LoVo (cell line): ENCODE data around the gene PEDS1.
A peak's percentile ranks its signal among the peaks of the same experiment; 100 is the strongest.
"Not testable (repeated sequence)": the region's sequence is repeated elsewhere in the genome, so short reads cannot be mapped to it uniquely, and the experiment has no call there.

Source experiments
- DNase-seq: peaks from one replicate; pipeline ENCODE4 v3.0.0-alpha.2; 2016; ENCODE audit warnings: low spot score

PEDS1 gene

DNA sequence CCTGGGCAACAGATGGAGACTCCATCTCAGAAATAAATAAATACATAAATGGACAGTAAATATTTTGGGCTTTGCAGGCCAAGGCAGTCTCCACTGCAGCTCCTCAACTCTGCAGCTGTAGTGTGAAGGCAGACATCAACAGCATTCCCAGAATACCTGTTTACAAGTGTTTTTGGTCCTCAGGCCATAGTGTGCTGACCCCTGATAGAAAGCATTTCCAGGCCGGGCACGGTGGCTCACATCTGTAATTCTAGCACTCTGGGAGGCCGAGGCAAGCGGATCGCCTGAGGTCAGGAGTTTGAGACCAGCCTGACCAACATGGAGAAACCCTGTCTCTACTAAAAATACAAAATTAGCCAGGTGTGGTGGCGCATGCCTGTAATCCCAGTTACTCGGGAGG lies 18.4 kb downstream of the PEDS1 start:
- not testable (repeated sequence) for DNase-seq

DNA sequence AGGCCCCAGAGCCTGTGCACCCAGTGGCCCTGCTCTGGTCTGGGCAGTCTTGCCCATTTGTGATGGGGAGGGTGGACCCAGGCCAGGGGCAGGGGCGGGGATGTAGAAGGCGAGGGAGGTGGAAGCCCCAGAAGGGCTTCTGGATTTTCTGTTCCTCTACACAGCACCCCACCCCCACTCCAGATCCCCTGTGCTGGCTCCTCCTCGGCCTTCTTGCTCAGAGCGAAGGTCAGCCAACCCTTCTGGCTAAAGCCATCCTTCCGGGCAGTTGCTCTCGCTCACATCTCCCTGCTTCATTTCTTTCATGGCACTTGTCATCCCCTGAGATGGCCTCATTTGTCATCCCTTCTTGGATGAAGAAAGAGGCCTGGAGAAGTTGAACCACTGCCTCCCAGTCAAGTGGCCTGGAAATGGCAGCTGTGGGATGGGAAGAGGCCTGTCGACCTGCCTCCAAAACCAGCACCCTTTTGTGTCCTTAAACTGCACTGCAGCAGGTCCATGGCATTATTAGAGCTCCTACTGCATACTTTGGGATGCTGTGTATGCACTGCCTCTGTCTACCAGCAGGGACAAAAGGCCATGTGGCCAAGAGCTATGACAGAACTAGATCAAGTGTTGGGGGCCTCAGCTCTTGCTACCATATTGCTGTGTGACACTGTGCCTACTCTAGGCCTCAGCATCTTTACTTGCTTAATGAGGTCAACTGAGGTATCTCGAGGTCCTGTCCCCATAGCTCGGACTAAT lies 19.9 kb downstream of the PEDS1 start:
- no peak for DNase-seq

DNA sequence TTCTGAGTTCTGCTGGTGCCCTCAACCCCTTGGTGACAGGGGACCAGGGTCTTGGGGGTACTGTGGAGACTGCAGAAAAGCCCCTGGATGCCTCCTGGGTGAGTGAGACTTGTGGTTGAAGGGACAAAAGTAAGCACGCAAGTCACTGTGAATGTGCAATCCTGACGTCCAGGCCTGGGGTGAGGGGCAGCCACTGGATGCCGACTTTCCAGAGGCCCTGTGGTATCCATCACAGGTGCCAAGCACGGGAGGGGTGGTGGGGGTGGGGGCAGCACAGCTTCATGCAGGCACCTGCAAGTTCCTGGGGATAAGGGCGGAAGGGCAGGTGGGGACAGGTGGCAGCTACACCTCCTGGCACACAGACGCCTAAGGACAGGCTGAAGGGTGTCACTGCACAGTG lies 20.5 kb downstream of the PEDS1 start:
- no peak for DNase-seq

DNA sequence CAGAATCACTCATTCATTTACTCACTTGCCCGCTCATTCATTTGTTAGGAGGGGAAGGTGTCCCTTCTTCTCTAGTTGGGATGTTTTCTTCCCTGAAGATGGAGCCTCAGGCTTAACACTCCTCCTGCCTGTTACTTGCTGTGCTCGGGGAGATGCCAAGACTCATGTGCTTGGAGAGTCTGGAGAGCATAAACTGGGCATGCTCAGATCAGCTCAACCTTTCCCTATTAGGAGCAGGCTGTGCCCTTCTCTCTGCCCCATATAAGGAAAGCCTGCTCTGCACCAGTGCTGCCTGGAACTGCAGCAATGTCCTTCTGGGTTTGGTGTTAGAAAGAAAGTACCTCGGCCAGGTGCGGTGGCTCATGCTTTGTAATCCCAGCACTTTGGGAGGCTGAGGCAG lies 22.5 kb downstream of the PEDS1 start:
- no peak for DNase-seq

DNA sequence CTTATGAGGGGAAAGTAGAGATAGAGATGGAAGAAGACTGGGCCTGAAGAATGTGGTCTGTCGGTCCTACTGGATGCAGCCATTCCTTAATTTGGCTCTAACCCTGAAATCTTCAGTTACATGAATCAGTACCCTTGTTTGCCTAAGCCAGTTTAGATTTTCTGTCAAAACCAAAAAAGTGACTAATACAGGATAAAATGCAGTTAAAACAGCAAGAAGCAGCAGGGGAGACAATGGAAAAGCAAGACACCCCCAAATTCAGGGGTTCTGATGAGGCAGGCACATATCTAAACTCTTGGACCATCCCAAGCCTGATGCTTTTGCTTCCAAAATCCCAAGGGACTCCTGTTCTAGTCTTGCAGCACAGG lies 23.2 kb downstream of the PEDS1 start:
- DNase-seq, result no peak

DNA sequence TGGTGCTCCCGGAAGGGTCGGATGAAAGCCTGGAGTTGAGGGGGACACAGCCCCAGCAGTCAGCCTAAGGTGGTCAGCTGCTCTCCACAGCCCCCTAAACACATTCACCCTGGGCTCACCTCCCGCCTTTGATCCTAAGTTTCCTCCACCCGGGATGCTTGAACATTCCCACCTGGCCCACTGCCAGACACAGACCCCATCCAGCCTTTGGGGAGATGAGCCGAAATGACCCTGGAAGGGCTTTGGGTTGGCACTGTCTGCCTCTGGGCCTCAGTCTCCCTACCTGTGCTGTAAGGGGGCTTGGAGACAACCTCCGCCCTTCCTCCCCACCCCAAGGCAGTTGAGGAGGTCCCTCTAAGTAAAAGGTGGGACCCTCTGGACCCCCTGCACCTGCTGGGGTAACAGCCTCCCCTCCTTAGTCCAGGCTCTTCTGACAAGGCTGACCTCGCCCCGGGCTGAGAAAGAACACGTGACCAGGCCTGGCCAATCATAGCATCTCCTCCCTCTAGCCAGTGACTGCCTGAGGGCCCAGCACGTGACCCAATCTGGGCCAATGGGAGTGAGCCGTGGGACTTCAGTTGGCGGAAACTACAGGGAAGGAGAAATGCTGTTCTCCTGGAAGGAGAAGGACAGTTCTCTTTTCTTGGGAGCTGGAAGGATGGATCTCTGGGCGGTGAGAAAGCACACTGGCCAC lies 23.7 kb downstream of the PEDS1 start:
- no peak for DNase-seq

DNA sequence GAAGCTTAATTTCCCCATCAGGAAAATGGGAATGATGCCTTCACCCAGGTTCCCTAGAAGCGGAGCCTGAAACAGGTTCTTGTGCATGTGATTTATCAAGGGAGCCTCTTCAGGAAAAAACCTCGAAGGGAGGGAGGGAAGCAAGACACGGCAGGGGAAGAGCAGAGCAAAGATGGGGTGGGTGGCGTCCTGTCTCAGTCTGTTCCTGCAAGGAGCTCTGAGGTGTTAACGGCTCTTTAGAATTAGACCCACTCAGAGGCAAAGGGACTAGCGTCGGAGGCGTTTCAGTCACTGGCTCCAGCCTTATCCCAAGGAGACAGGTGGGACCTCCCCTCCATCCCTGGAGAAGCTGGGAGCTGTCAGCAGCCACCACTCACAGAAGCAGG lies 25.0 kb downstream of the PEDS1 start:
- DNase-seq, result no peak

DNA sequence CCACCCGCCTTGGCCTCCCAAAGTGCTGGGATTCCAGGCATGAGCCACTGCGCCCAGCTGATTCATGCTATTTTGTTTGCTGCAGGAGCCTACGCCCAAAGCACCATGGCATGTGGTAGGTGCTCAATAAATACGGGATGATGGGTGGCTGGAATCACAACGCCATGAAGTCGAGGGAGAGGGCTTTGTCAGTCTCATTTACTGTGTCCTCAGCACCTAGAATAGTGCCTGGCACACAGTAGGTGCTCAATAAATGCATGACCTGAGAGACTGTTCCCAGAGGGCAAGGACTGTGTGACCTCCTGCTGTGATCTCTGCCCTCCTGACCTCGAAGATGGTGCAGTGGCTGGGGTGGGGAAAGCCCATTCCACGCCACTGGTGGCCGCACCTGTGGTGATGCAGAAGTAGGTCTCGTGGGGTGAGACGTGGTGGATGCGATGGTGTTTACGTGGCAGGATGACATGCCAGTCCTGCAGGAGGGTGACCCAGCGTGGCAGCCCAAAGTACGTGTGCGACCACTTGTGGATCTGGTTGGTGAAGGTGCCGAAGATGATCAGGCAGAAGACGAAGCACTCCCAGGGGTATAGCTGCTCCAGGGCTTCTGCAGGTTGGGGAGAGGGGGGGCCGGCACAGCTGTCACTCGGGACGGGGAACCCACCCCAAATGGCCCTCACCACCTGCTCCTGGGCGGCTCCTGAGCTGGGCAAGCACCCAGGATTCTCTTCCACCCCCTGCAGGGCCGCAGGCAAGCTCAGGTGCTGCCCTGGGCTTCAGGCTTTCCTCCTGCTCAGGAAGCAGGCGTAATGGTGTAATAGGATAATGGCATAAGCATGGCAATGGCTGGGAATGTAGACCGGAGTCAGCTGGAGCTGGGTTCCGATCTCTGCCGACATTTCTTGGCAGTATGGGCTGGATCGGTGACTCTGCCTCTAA lies 25.7 kb downstream of the PEDS1 start:
- DNase-seq, result no peak

DNA sequence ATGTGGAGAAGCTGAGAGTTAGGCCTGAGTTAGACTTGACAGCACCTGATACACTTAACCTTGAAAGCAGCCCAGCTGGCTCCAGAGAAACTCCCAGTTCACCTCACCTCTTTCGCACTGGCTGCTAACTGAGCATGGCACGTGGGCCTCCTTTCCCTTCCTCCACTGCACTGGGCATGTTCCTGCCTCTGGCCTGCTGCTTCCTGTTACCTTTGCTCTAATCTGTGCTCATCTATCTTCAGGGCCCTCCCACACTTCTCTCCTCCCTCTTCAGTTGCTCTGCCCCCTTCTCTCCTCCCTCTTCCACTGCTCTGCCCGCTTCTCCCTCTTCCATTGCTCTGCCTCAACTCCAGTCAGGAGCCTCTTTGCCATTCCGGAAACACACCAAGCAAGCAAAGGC lies 26.9 kb downstream of the PEDS1 start:
- no peak for DNase-seq

DNA sequence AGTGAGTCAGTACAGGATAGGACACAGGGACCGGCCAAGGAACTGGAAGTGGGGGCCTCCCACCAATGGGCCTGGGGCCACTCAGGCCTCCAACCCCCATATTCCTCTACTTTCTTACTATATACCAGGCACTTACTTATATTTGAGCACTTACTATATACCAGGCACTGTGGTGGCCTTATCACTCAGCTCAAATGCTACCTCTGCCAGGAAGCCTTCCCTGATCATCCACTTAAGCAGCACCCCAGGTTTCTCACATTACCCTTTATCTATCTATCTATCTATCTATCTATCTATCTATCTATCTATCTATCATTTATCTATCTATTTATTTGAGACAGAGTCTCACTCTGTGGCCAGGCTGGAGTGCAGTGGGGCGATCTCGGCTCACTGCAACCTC lies 28.2 kb downstream of the PEDS1 start:
- no peak for DNase-seq

DNA sequence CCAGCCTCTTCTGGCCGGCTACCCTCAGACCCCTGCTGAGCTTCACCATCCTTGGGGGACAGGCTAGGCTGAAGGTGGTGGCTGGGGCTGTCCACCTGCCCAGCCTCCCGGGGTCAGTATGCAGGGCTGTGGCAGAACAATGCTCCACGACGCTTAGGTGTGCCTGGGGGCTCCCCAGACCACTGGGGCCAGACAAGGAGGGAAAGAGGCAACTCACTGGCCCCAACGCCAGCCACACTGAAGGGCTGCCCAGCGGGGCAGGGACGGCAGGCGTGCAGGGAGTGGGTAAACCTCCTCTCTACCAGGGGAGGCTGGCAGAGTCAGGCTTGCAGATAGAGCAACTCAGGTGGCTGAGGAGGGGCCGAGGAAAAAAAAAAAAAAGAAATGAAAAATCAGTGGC lies 29.0 kb downstream of the PEDS1 start:
- no peak for DNase-seq

DNA sequence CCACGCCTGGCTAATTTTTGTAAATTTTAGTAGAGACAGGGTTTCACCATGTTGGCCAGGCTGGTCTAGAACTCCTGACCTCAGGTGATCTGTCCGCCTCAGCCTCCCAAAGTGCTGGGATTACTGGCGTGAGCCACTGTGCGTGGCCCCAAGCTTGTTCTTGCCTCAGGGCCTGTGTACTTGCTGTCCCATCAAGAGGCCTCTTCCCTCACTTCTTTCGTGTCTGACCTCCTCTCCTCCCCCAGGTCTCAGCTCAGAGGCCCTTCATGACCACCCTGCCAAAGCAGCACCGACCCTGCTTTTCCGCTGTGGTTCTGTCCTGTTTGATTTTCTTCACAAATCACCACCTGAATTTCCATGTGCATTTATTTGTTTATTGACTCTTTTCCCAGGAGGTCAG lies 30.1 kb downstream of the PEDS1 start:
- no peak for DNase-seq

DNA sequence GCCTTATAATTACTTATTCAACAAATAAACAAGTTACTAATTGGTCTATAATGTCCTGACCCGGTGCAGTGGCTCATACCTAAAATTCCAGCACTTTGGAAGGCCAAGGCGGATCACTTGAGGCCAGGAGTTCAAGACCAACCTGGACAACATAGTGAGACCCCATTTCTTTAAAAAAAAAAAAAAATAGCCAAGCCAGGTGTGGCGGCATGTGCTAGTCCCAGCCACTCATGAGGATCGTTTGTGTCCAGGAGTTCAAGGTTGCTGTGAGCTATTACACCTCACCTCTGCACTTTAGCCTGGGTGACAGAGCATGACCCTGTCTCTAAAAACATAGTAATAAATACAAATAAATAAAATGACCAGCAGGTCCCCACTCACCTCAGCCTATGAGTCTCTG lies 30.8 kb downstream of the PEDS1 start:
- no peak for DNase-seq

DNA sequence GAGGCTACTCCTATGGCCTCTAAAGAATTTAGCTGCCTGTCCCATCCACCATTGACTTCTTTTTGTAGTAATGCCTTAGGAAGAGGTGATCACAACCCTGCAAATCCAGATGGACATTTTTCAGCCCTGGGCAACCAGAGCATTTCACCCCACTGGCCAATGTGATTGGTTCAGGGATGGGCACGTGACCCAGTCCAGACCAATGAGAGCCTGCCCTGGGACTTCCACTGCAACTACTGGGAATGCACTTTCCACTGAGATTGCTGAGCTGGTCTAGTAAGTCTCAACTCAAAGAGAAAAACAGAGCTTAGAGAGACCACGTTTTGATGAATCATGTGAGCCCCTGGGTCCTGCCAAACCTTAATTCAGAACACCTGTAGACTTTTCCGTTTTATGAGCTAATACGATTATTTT lies 31.7 kb downstream of the PEDS1 start:
- DNase-seq, result no peak

DNA sequence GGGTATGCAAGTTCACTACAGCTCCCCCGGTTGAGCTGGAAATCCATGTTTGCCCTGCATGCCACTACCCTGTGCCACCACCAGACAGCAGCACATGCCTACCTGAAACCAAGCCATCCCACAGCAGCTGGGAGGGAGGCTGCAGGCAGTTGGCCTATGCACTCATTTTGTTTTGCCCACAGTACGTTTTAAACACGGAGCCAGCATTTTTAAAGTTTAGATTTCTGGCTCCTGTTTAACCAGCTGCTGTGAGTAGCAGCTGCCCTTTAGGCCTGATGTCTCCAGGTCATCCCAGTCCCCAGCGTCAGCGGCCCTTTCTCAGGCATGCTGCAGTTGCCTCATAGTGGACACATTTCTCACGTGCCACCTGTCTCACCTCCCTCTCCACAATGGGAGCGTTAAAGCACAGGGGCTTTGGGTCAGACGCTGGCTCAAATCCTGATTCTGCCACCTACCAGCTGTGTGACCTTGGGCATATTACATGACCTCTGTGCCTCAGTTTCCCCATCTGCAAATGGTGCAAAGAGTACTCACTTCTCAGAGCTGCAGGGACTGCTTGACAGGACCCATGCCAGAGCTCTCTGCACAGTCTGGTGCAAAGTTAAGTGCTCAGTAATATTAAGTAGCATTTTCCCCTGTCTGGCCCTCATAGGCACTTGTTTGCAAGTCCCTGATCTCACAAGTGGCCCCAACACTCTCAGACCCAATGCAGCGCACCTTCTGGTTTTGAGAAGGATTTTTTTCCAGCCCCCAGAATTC lies 32.4 kb downstream of the PEDS1 start:
- DNase-seq, result peak; percentile 39

DNA sequence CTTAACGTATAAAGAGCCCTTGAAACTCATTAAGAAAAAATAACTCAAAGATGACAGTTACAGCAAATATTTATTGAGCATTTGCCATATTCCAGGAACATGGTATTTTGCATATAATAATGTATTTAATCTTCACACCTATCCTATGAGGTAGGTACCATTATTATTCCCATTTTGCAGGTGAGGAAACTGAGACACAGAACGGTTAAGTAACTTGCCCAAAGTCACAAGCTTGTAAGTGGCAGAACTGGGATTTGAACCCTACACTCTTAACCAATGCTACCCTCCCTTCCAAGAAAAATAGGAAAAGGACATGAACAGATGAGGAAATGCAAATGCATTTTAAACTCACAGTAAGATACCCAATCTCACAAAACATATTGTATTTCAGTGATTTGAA lies 35.3 kb downstream of the PEDS1 start:
- no peak for DNase-seq

DNA sequence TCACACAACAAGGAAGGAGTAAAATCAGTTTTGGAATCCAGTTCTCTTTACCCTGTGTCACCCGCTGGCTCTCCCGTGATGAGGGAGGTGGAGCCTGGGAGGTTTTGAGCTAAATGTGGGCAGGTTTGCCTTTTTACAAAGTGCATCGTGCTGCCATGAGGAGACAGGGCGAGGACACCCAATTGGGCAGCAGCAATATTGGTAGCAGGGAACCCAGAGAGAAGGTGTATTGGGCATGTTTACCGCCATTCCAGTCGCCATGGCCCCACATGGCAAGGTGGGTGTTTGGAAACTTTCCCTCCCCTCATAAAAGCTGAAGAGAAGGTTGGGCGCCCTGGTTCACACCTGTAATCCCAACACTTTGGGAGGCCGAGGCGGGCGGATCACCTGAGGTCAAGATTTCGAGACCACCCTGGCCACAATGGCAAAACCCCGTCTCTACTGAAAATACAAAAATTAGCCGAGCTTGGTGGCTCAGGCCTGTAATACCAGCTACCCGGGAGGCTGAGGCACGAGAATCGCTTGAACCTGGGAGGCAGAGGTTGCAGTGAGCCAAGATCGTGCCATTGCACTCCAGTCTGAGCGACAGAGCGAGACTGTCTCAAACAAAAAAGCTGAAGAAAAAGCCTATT lies 37.0 kb downstream of the PEDS1 start:
- DNase-seq, result no peak

DNA sequence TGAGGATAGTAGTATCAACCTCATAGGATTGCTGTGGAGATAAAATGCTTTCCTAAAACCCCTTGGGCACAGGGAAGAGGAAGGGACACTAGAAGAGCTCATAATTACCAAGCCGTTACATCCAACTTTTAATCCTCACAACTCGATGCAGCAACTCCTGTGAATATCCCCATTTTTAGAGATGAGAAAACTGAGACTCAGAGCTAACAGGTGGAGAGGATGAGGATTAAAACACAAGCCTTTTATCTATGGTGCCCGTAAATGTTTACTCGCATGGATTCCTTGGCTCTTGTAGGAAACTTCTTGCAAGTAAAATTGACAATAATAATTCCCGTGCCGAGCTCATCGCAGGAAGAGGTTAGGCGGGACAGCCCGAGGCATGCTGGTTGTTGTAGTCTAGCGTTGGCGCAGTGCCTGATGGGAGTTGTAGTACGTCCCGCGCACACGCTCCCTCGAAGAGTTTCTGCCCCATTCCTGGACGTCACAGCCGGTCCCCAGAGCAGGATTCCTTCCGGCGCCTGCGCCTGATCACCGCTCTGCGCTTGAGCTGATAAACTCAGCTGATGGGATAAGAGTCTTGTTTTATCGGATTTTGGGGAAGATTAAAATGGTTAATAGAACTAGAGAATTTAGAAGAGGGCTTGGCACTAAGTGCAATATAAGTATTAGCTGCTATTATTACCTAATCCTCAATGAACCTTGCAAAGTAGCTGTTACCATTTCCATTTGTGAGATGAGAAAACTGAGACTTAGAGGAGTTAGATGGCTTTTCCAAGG lies 37.7 kb downstream of the PEDS1 start:
- DNase-seq, result peak; percentile 97

DNA sequence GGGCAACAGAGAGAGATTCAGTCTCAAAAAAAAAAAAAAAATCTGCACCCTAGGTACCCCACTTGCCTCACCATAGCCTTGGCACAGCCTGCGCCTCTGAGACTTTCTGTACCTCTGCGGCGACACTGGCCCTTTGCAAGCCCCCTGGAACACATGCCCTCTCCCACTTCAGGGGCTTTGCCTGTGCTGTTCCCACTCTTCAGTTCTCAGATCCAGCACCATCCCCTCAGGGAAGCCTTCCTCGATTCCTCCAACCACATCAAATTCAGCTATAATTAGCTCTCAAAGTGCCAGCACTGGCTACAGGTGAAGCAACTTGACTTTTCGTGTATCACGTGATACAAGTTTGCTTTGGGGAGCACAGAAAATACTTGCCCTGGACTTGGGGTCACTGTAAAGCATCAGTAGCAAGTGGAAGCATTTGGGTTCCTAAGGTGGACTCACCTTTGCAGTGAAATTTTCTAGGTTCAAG lies 38.4 kb downstream of the PEDS1 start:
- DNase-seq, result no peak

DNA sequence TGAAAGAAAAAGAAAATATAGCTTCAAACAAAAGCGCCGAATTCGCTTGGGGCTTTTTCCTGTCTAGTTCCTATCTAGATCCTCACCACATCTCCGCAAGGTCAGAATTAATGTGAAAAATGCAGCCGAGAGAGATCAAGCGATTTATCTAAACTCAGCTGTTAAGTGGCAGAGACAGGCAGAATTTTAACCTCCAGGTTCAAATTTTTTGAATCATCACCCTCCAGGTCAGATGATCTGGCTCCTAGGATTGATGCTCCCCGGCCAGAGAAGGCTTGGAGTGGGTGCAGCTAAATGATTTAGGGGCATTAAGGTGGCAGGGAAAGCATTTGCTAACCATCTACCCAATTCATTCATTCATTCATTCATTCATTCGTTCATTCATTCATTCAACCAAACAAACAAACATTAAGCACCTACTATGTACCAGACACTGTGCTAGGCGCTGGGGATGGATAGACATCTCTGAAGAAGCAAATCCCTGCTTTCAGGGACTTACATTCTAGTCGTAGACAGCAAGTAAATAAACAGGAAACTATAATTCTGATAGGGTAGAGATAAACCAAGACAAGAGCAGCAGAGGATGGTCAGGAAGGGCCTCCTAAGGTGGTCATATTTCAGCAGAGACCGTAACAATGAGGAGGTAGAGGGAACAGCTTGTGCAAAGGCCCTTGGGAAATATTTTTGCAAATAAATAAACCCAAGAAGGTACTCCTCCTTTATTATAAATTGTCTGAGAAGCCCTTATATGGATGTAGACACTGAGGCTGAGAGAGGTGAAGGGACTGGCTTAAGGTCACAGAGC lies 39.9 kb downstream of the PEDS1 start:
- DNase-seq, result no peak
